Measurements from ENCODE around the gene SMARCB1. TPM values are rescaled to one million over a fixed set of nuclear protein-coding genes. Genes with fewer than 3 reads are reported as not detected.
A peak's percentile ranks its signal among the peaks of the same experiment; 100 is the strongest.

Gene SMARCB1
- total RNA-seq, 4 donors from 2014 or later, result 54.2 to 73.9 (median 61.3) TPM

GRCh38 chr22:23837496-23837859, 50.7 kb downstream of the SMARCB1 start:
- no peak for DNase-seq (ENCODE audit: low spot score in 2 of 2)
- Histone ChIP-seq H3K27ac (no peak overlapping the region), H3K4me1 (peaks cover 29% of the 10 kb centered on the region), H3K4me3 (no peak overlapping the region), H3K36me3 (peaks cover 31% of the 10 kb centered on the region), H3K27me3 (no peaks in the 10 kb centered on the region), H3K9me3 (no peaks in the 10 kb centered on the region)
- no peak for TF ChIP-seq POLR2A (IDR thresholded peaks at IDR 0.05)
- no peak for TF ChIP-seq EP300 (IDR thresholded peaks at IDR 0.05)
- TF ChIP-seq POLR2AphosphoS5 (IDR thresholded peaks at IDR 0.05), result no peak
- TF ChIP-seq, protein P1, sequence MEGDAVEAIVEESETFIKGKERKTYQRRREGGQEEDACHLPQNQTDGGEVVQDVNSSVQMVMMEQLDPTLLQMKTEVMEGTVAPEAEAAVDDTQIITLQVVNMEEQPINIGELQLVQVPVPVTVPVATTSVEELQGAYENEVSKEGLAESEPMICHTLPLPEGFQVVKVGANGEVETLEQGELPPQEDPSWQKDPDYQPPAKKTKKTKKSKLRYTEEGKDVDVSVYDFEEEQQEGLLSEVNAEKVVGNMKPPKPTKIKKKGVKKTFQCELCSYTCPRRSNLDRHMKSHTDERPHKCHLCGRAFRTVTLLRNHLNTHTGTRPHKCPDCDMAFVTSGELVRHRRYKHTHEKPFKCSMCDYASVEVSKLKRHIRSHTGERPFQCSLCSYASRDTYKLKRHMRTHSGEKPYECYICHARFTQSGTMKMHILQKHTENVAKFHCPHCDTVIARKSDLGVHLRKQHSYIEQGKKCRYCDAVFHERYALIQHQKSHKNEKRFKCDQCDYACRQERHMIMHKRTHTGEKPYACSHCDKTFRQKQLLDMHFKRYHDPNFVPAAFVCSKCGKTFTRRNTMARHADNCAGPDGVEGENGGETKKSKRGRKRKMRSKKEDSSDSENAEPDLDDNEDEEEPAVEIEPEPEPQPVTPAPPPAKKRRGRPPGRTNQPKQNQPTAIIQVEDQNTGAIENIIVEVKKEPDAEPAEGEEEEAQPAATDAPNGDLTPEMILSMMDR (IDR thresholded peaks at IDR 0.05), result no peak
- 100% methylated on average over 2 of the region's 12 CpGs for WGBS

GRCh38 chr22:23837911-23838680, 51.3 kb downstream of the SMARCB1 start:
- Histone ChIP-seq H3K36me3 (peaks cover 27% of the 10 kb centered on the region), H3K4me3 (peak overlapping the region; percentile 44), H3K9me3 (no peaks in the 10 kb centered on the region), H3K27ac (no peak overlapping the region), H3K4me1 (peaks cover 29% of the 10 kb centered on the region), H3K27me3 (no peaks in the 10 kb centered on the region)
- TF ChIP-seq EP300 (IDR thresholded peaks at IDR 0.05) (no peak), POLR2A (IDR thresholded peaks at IDR 0.05) (no peak)
- TF ChIP-seq, protein P1 (IDR thresholded peaks at IDR 0.05), result no peak
- WGBS, result 58% methylated on average over 23 of the region's 41 CpGs
- DNase-seq (ENCODE audit: low spot score in 2 of 2), result no peak

- TF ChIP-seq, protein P1 (IDR thresholded peaks at IDR 0.05), result no peak
- TF ChIP-seq EP300 (IDR thresholded peaks at IDR 0.05) (no peak), POLR2A (IDR thresholded peaks at IDR 0.05) (no peak), POLR2AphosphoS5 (IDR thresholded peaks at IDR 0.05) (no peak)
- peak within 1 kb of the TSS; percentile 44 for H3K4me3 ChIP-seq
- DNase-seq (ENCODE audit: low spot score in 2 of 2), result peak; percentile 97 to 99
- peaks cover 29% of the 10 kb centered on the region for H3K4me1 ChIP-seq
- H3K27ac ChIP-seq, result no peak within 1 kb of the TSS
- 3% methylated on average over 51 of the region's 70 CpGs for WGBS
- H3K9me3 ChIP-seq, result no peaks in the 10 kb centered on the region
- no peaks in the 10 kb centered on the region for H3K27me3 ChIP-seq
- H3K36me3 ChIP-seq, result peaks cover 20% of the 10 kb centered on the region
Measured at GRCh38 chr22:23838681-23839468, 52.1 kb downstream of the SMARCB1 start, which contains the start of gene DERL3. TSS of gene DERL3 (minus strand) at chr22:23839006. CDS start at chr22:23838987, 19 bp downstream.

DNA sequence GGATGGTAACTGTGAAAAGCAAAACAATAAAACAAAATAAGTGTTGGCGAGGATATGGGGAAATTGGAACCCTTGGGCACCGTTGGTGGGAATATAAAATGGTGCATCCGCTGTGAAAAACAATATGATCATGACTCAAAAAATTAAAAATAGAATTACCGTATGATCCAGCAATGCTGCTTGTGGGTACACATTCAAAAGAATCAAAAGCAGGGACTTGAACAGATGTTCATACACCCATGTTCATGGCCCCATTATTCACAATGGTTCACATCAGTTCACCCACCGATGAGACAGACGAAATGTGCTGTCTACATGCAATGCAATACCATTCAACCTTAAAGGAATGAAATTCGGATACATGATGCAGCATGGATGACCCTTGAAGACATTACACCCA, 53.3 kb downstream of the SMARCB1 start:
- no peak for DNase-seq (ENCODE audit: low spot score in 2 of 2)
- Histone ChIP-seq H3K4me3 (no peak overlapping the region), H3K36me3 (peaks cover 8% of the 10 kb centered on the region), H3K27ac (no peak overlapping the region), H3K4me1 (peaks cover 29% of the 10 kb centered on the region), H3K27me3 (no peaks in the 10 kb centered on the region), H3K9me3 (no peaks in the 10 kb centered on the region)
- WGBS, result 59% methylated on average over 7 of the region's 7 CpGs
- TF ChIP-seq POLR2A (IDR thresholded peaks at IDR 0.05), result no peak

DNA sequence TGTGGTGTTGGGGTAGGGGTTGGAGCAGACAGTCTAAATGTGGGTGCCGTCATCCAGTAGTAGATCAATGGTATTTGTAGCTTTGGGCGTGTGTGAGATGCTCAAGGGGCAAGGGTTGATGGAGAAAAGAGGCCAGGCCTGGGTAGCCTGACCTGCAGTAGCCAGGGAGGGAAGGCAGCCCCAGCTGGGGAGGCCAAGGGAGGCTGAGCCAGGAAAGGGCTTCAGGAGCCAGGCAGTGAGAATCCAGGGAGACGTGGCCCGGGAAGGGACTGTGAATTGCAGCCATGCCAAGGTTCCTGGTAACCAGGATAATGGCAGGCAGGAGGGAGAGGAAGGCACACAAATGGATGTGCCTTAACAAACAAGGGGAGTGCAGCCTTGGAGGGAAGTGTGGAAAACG, 54.5 kb downstream of the SMARCB1 start:
- Histone ChIP-seq H3K27me3 (no peaks in the 10 kb centered on the region), H3K4me1 (peaks cover 21% of the 10 kb centered on the region), H3K36me3 (no peaks in the 10 kb centered on the region), H3K9me3 (no peaks in the 10 kb centered on the region), H3K27ac (no peak overlapping the region), H3K4me3 (no peak overlapping the region)
- DNase-seq (ENCODE audit: low spot score in 2 of 2), result no peak
- WGBS, result 69% methylated on average over 5 of the region's 5 CpGs
- TF ChIP-seq, protein P1 (IDR thresholded peaks at IDR 0.05), result no peak
- no peak for TF ChIP-seq POLR2AphosphoS5 (IDR thresholded peaks at IDR 0.05)
- TF ChIP-seq POLR2A (IDR thresholded peaks at IDR 0.05), result no peak
- TF ChIP-seq EP300 (IDR thresholded peaks at IDR 0.05), result no peak
